ENCODE data around the gene EFCAB8.

The EFCAB8 gene

DNA sequence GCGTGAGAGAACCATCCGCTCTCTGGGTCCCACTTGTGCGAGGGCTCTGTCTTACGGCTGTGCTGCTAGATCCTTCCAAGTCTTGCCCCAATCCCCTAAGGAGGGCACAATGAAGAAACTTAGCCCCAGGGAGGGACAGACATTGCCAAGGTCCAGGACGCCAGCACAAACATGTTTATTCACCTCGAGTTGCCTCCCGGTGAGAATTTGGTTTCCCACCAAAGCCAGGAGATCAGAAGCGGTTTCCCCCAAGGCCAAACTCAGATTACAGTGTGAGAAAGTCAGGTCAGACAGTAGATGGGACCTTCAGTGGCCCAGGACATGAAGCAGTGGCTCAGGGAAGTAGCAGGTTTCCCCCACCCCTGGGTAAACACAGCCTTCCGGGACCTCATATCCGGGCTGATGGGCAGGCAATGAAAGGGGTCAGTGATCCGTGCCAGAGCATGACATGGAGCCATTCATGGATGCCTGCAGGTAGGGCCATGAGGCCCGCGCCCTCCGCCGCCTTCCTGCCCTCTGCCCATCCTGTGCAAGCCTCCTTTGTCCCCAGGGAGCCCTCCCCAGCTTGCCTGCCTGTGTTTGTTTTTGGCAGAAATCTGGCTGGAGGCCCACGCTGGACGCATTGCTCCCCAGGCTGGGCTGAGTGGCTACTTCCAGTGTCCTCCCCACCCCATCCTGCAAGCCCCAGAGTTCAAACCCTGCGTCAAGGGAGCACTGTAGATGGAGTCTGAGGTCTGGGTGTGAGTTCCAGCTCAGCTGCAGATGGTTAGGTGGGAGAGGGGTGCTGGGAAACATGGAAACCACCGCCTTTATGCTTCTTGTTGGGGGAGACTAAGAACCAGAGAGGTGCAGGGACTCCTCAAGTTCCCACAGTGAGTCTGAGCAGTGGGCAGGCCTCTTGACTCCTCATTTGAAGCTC, 150.8 kb downstream of the EFCAB8 start:
- DNase-seq: no peak

- no peak for DNase-seq
Measured at GRCh38 chr20:33010133-33010504, 151.4 kb downstream of the EFCAB8 start.

DNA sequence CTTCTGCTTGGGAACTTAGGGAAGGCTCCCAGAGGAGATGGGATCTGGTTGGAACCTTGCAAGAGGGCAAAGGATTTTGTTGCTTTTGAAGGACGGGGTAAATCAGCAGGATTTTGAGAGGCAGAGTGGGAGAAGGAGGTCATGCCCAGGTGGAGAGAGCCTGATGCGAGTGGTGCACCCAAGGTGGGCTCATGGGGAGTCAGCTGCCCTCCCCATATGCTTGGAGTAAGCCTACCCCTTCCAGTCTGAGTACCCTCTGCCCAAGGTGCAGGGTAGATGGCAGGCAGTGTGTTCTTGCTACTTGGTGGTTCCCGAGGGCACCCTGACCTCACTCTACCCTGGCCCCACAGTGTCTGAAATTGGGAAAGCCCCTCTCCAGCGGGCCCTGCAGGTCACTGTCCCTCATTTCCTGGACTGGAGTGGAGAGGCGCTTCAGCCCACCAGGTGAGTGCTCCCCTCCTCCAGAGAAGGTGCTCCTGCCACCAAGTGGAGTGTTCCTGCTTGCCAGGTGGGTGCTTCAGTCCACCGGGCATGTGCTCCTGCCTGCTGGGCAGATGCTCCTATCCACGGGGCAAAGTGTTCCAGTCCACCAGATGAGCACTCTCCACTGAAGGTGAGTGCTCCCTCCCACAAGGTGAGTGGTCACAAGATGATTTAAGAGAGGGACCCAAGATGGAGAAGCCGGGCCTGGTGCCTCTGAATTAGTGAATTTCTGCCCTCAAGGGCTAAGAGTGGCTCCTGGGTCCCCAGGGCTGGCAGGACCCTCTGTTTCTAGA, 152.1 kb downstream of the EFCAB8 start:
- DNase-seq: no peak

Data from stimulated activated CD4-positive, alpha-beta T cell treated with anti-CD3 and anti-CD28 coated beads, Interleukin-2, amount 100 ng/mL, for 24 hours (primary cell).